K562 (cell line): ENCODE results near the gene RAP2B. TPM values are rescaled to one million over a fixed set of nuclear protein-coding genes. Genes with fewer than 3 reads are reported as not detected.
"Not testable (repeated sequence)": the region's sequence is repeated elsewhere in the genome, so short reads cannot be mapped to it uniquely, and the experiment has no call there.

Experiments used
- ATAC-seq: fragments of 200-7000 bp; cut with Tn5 transposase; 3 replicates; pipeline ENCODE4 v1.9.1; 2020; ENCODE audit warnings: moderate library complexity
- BruUV-seq: library from RNA; stranded (reverse); fragments of 400-500 nt; replicated peaks from 2 replicates; lab custom pipeline; 2021; lab: Mats Ljungman, UMichigan
- CTCF ChIA-PET: fragments of 300-600 bp; formaldehyde crosslinking; extraction: SDS; loops from one replicate; lab custom pipeline; 2021; ENCODE audit warnings: low intra/inter-chr PET ratio; lab: Yijun Ruan, JAX
- POLR2A ChIA-PET: fragments of 300-600, 350-650 bp; sonication (Branson Sonifier 250); formaldehyde crosslinking; extraction: SDS; loops from one replicate; lab custom pipeline; 2021; ENCODE audit warnings: antibody characterized with exemption, inconsistent platforms; lab: Yijun Ruan, JAX
- DNase-seq, 4 experiments: peaks; one replicate each; pipeline versions ENCODE4 v3.0.0 to v3.0.0-alpha.2; 2011 to 2018; ENCODE audit warnings: low spot score in 3 of 4, mixed read lengths in 3 of 4; ENCODE audit errors: extremely low read depth in 1 of 4
- FAIRE-seq: peaks from 2 replicates; lab custom pipeline; 2011; peaks lifted over from hg19 to GRCh38; lab: Jason Lieb, UNC
- H2AFZ ChIP-seq: 2 replicates; pipeline ENCODE4 v1.6.0; 2011; ENCODE audit warnings: low read depth, low read length, control low read depth, inconsistent platforms
- H3K27ac ChIP-seq: fragments of 200-600 bp; 3 replicates; pipeline ENCODE4 v1.8.0; 2011; ENCODE audit warnings: low read depth, mild to moderate bottlenecking, control low read depth, inconsistent platforms, low read length, moderate library complexity, mixed read lengths; ENCODE audit errors: extremely low read depth
- H3K27me3 ChIP-seq, 2 experiments: fragments of 300-600 bp in 1 of 2; 2 replicates in 1 of 2; 3 replicates in 1 of 2; pipeline versions ENCODE4 v1.6.0 to v1.8.0; 2011; ENCODE audit warnings: inconsistent platforms in 2 of 2, low read length in 2 of 2, mild to moderate bottlenecking in 1 of 2, mixed read lengths in 1 of 2, moderate library complexity in 1 of 2; ENCODE audit not compliant: control insufficient read depth in 2 of 2, insufficient read depth in 2 of 2
- H3K36me3 ChIP-seq: fragments of 300-600 bp; 3 replicates; pipeline ENCODE4 v1.8.0; 2011; ENCODE audit warnings: mild to moderate bottlenecking, low read length, inconsistent platforms; ENCODE audit not compliant: control insufficient read depth, insufficient read depth
- H3K4me1 ChIP-seq, 2 experiments: fragments of 200-600 bp in 1 of 2; replicated peaks in 1 of 2; 2 replicates in 1 of 2; 3 replicates in 1 of 2; pipeline versions ENCODE4 v1.5.1 to v1.8.0; 2011; ENCODE audit warnings: inconsistent platforms in 2 of 2, low read length in 2 of 2, mild to moderate bottlenecking in 1 of 2, mixed read lengths in 1 of 2, moderate library complexity in 1 of 2; ENCODE audit not compliant: control insufficient read depth in 2 of 2, insufficient read depth in 2 of 2
- H3K4me2 ChIP-seq: 2 replicates; pipeline ENCODE4 v1.6.1; 2011; ENCODE audit warnings: low read length, control low read depth, inconsistent platforms, mixed read lengths; ENCODE audit not compliant: insufficient read depth
- H3K4me3 ChIP-seq: fragments of 200-600 bp; sonication (generic), shearing (Covaris generic); 2 replicates; pipeline ENCODE4 v1.5.1; 2016; ENCODE audit warnings: control low read depth, inconsistent platforms
- H3K79me2 ChIP-seq: fragments of 200-600 bp; 3 replicates; pipeline ENCODE4 v1.8.0; 2011; ENCODE audit warnings: low read length, inconsistent platforms; ENCODE audit not compliant: control insufficient read depth, insufficient read depth
- H3K9ac ChIP-seq, 2 experiments: 2 replicates each; pipeline versions ENCODE4 v1.6.0 to v1.6.1; 2011; ENCODE audit warnings: low read depth in 2 of 2, low read length in 2 of 2, control low read depth in 1 of 2, inconsistent platforms in 1 of 2, mild to moderate bottlenecking in 1 of 2, mixed read lengths in 1 of 2; ENCODE audit not compliant: insufficient read depth in 1 of 2
- H3K9me1 ChIP-seq: one replicate; pipeline ENCODE4 v1.6.0; 2011; ENCODE audit warnings: inconsistent platforms, mild to moderate bottlenecking, low read length, moderate library complexity; ENCODE audit not compliant: control insufficient read depth, insufficient read depth
- H3K9me3 ChIP-seq: replicated peaks from 2 replicates; pipeline ENCODE4 v1.5.1; 2011; ENCODE audit warnings: low read depth, low read length, inconsistent platforms; ENCODE audit not compliant: control insufficient read depth, insufficient read depth
- H4K20me1 ChIP-seq: replicated peaks from 2 replicates; pipeline ENCODE4 v1.6.1; 2011; ENCODE audit warnings: low read length, inconsistent platforms, mixed read lengths; ENCODE audit not compliant: control insufficient read depth, insufficient read depth
- WGBS: fragments of 100-300 bp; shearing (Covaris generic); methylation state at CpG from one replicate; pipeline ENCODE4 v1.1.6; 2016; ENCODE audit warnings: low coverage, mixed read lengths; ENCODE audit not compliant: insufficient coverage; ENCODE audit errors: missing lambda C conversion rate; 5-methylcytosine and 5-hydroxymethylcytosine counted together
- in situ Hi-C: fragments of 300-500 bp; cut with MboI; formaldehyde crosslinking; loops from 4 replicates; pipeline ENCODE4 v1.15.0; 2018; ENCODE audit warnings: inconsistent platforms, mixed read lengths
- intact Hi-C: fragments of 100-400 bp; cut with micrococcal nuclease; formaldehyde crosslinking; loops from 2 replicates; pipeline ENCODE4 v1.14.2; 2022
- polyA plus RNA-seq, 8 experiments: library from polyadenylated mRNA; depleted of rRNA in 4 of 8; stranded (reverse) in 5 of 8; unstranded in 3 of 8; fragments of >200 nt; fragmentation: Nextera tagmentation in 2 of 8; fragmentation: Illumina TruSeq in 1 of 8; extraction: Ambion mirVana in 2 of 8; extraction: Trizol in 1 of 8; gene quantifications; 2 replicates each; pipeline versions ENCODE4 v1.2.1 to v1.2.3, GENCODE V29; 2011 to 2014; ENCODE audit warnings: inconsistent platforms in 1 of 8, missing spikeins in 1 of 8
- total RNA-seq, 7 experiments: library from RNA; depleted of rRNA in 6 of 7; stranded (reverse); fragments of >200 nt in 6 of 7; fragmentation: Illumina TruSeq in 2 of 7; extraction: Trizol in 2 of 7; gene quantifications; 2 replicates each; pipeline versions ENCODE4 v1.2.1 to v1.2.3, GENCODE V29; 2011 to 2021; ENCODE audit warnings: low replicate concordance in 1 of 7
- TF ChIP-seq, protein P1 (sequence below): sonication (generic); formaldehyde crosslinking; IDR thresholded peaks from 2 replicates; pipeline ENCODE4 v1.8.1; 2023; ENCODE audit warnings: mild to moderate bottlenecking, missing genetic modification reagents

Gene RAP2B
- total and polyA plus RNA-seq, 9 of the 15 experiments (the other 6 are each of a cell fraction or from before 2014, with no cell fraction given), result 9.4 to 31.2 (median 15.8) TPM

DNA sequence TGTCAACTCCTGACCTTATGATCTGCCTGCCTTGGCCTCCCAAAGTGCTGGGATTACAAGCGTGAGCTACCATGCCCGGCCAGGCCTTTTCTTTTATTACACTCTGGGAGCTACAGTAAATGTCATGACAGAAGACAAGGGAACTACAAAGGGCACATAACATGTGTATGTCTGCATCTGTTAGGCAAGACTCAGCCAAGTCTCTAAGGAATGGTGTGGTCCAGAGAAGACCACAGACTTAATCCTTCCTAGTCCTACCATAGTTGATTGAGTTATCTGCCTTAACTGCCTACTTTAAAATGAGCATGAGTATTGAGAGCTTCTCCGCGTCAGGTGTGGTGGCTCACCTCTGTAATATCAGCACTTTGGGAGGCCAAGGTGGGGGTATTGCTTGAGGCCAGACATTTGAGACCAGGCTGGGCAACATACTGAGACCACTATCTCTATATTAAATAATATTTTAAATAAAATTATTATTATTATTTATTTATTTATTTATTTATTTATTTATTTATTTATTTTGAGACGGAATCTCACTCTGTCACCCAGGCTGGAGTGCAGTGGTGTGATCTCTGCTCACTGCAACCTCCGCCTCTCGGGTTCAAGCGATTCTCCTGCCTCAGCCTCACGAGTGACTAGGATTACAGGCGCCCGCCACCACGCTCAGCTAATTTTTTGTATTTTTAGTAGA is 31.9 kb downstream of the RAP2B start:
- H4K20me1 ChIP-seq, CTCF ChIA-PET, H3K4me3 ChIP-seq, H3K79me2 ChIP-seq, DNase-seq, H3K36me3 ChIP-seq, H3K9me1 ChIP-seq, H3K4me1 ChIP-seq, FAIRE-seq, H3K27ac ChIP-seq, intact Hi-C loops, ATAC-seq, in situ Hi-C loops, H3K9ac ChIP-seq, H3K4me2 ChIP-seq, H3K27me3 ChIP-seq, BruUV-seq, H2AFZ ChIP-seq, H3K9me3 ChIP-seq: not testable (repeated sequence)
- TF ChIP-seq, protein P1, sequence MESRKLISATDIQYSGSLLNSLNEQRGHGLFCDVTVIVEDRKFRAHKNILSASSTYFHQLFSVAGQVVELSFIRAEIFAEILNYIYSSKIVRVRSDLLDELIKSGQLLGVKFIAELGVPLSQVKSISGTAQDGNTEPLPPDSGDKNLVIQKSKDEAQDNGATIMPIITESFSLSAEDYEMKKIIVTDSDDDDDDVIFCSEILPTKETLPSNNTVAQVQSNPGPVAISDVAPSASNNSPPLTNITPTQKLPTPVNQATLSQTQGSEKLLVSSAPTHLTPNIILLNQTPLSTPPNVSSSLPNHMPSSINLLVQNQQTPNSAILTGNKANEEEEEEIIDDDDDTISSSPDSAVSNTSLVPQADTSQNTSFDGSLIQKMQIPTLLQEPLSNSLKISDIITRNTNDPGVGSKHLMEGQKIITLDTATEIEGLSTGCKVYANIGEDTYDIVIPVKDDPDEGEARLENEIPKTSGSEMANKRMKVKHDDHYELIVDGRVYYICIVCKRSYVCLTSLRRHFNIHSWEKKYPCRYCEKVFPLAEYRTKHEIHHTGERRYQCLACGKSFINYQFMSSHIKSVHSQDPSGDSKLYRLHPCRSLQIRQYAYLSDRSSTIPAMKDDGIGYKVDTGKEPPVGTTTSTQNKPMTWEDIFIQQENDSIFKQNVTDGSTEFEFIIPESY, result 0 out of 2 replicates have a peak, but pooled peaks have one; percentile 34
- WGBS, result 89% methylated on average over 11 of the region's 12 CpGs
- POLR2A ChIA-PET, result interaction anchor here (0.5 kb wide), 1 partner anchor 638 kb away, joined by 3 read pairs; no protein-coding TSS in a partner anchor
